ACC112 (cell line): ENCODE measurements around the gene TRDMT1.

Experiments
- H2AFZ ChIP-seq: fragments of 200-600 bp; sonication (generic); one replicate; pipeline ENCODE4 v1.6.0; 2017; ENCODE audit warnings: antibody characterized with exemption, low read length; ENCODE audit not compliant: unreplicated experiment
- H3K27ac ChIP-seq: fragments of 200-600 bp; sonication (generic); 2 replicates; pipeline ENCODE4 v1.5.1; 2014; ENCODE audit warnings: low read depth, mild to moderate bottlenecking, antibody characterized with exemption, low read length, moderate library complexity
- H3K27me3 ChIP-seq: fragments of 200-600 bp; sonication (generic); 2 replicates; pipeline ENCODE4 v1.6.1; 2014; ENCODE audit warnings: mild to moderate bottlenecking, antibody characterized with exemption, low read length, moderate library complexity, mixed read lengths; ENCODE audit not compliant: insufficient read depth
- H3K36me3 ChIP-seq: fragments of 200-600 bp; sonication (generic); 2 replicates; pipeline ENCODE4 v1.6.1; 2016; ENCODE audit warnings: mild to moderate bottlenecking, antibody characterized with exemption, low read length, moderate library complexity, mixed read lengths; ENCODE audit not compliant: insufficient read depth
- H3K4me1 ChIP-seq: fragments of 200-600 bp; sonication (generic); one replicate; pipeline ENCODE4 v1.6.1; 2016; ENCODE audit warnings: low read length, mixed read lengths; ENCODE audit not compliant: insufficient read depth, unreplicated experiment, control insufficient read depth
- H3K4me3 ChIP-seq: fragments of 200-600 bp; sonication (generic); 2 replicates; pipeline ENCODE4 v1.5.1; 2014; ENCODE audit warnings: mild to moderate bottlenecking, low read depth, low read length
- H3K79me2 ChIP-seq: fragments of 200-600 bp; sonication (generic); one replicate; pipeline ENCODE4 v1.6.0; 2016; ENCODE audit warnings: low read length; ENCODE audit not compliant: control insufficient read depth, unreplicated experiment, insufficient read depth

TRDMT1 gene

DNA sequence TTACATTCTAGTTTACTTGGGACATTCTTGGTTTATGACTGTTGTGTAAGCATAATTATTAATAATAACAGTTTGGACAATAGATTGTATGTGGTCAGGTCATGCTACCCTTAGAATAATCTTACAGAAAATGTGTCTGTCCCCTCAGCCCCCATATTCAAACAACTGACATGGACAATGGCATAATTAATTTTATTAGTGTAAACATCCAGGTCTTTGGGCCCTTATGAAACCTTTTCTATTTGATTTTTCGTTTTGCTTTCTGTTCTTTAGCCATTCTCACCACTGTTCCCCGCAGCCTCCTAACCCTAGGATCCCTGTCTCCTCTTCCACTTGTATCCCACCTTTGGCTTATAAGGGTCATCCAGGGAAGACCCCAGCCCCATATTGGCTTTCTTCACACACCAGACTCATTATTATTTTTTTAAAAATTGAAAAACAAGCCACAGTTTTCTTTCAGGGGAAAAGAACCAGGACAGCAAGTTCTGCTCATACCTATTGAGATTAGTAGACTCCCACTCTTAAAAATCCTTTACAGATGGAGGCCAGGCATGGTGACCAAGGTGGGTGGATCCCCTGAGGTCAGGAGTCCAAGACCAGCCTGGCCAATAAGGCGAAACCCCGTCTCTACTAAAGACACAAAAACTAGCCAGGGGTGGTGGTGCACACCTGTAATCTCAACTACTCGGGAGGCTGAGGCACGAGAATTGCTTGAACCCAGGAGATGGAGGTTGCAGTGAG lies 38.0 kb upstream of the TRDMT1 start:
- Histone ChIP-seq H3K27ac (peak overlapping the region; percentile 98), H2AFZ (no peak overlapping the region), H3K4me3 (no peak overlapping the region)

GRCh38 chr10:17238445-17239291 lies 37.2 kb upstream of the TRDMT1 start:
- Histone ChIP-seq H3K27ac (peak overlapping the region; percentile 98), H2AFZ (no peak overlapping the region), H3K4me1 (peaks cover 29% of the 10 kb centered on the region), H3K27me3 (no peaks in the 10 kb centered on the region), H3K79me2 (peaks cover 24% of the 10 kb centered on the region), H3K4me3 (no peak overlapping the region), H3K36me3 (peaks cover 37% of the 10 kb centered on the region)

More for the DNA sequence above, 38.0 kb upstream of the TRDMT1 start:
- peaks cover 31% of the 10 kb centered on the region for H3K36me3 ChIP-seq
- H3K79me2 ChIP-seq: peaks cover 17% of the 10 kb centered on the region
- no peaks in the 10 kb centered on the region for H3K27me3 ChIP-seq
- H3K4me1 ChIP-seq: peaks cover 23% of the 10 kb centered on the region

- Histone ChIP-seq H3K4me1 (peaks cover 34% of the 10 kb centered on the region), H3K27ac (peak overlapping the region; percentile 98), H3K27me3 (no peaks in the 10 kb centered on the region), H3K36me3 (peaks cover 43% of the 10 kb centered on the region), H3K4me3 (no peak overlapping the region), H3K79me2 (peaks cover 30% of the 10 kb centered on the region), H2AFZ (no peak overlapping the region)
Observed at GRCh38 chr10:17237915-17238444, 36.5 kb upstream of the TRDMT1 start.

GRCh38 chr10:17237149-17237527 lies 35.7 kb upstream of the TRDMT1 start:
- peaks cover 49% of the 10 kb centered on the region for H3K36me3 ChIP-seq
- peak overlapping the region; percentile 98 for H3K27ac ChIP-seq
- H3K4me3 ChIP-seq: no peak overlapping the region
- H3K4me1 ChIP-seq: peaks cover 34% of the 10 kb centered on the region
- H2AFZ ChIP-seq: no peak overlapping the region
- peaks cover 38% of the 10 kb centered on the region for H3K79me2 ChIP-seq
- no peaks in the 10 kb centered on the region for H3K27me3 ChIP-seq

DNA sequence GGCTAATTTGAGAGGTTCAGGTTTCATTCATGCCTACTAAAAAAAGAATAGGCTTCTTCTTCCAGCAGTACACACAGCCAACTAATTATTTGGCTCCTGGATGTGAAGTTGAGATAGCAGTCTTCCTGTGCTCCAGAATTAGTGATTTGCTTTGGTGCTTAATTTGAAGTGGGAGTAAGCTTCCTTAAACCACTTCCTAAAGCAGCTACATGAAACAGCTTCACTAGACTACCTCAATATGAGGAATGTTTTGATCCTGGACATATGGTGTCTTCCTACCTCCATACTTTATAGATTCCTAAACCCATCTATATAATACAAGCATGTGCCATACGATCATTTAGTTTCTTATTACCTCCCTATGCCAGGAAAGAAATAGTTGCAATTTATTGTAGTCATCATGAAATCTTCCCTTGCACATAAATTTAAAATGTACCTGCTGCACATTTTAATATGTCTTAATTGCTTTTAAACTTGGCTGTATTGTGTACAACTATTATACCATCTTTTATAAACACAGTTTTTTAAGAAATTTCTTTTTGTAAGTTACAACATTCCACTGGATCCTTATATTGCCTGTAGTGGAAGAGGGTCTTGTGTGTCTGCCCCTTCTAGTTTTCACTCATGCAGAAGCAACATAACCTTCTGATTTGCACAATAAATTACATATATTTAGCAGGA lies 35.1 kb upstream of the TRDMT1 start:
- Histone ChIP-seq H2AFZ (no peak overlapping the region), H3K4me1 (peaks cover 34% of the 10 kb centered on the region), H3K27me3 (no peaks in the 10 kb centered on the region), H3K27ac (peak overlapping the region; percentile 98), H3K79me2 (peaks cover 43% of the 10 kb centered on the region), H3K4me3 (peak overlapping the region; percentile 62), H3K36me3 (peaks cover 54% of the 10 kb centered on the region)

- peaks cover 34% of the 10 kb centered on the region for H3K4me1 ChIP-seq
- H3K36me3 ChIP-seq: peaks cover 69% of the 10 kb centered on the region
- peak overlapping the region; percentile 98 for H3K27ac ChIP-seq
- H3K79me2 ChIP-seq: peaks cover 58% of the 10 kb centered on the region
- H3K4me3 ChIP-seq: peak overlapping the region; percentile 62
- no peaks in the 10 kb centered on the region for H3K27me3 ChIP-seq
- no peak overlapping the region for H2AFZ ChIP-seq
Observed at GRCh38 chr10:17235136-17235535, 33.7 kb upstream of the TRDMT1 start.

GRCh38 chr10:17234431-17234945 lies 33.0 kb upstream of the TRDMT1 start:
- Histone ChIP-seq H3K27me3 (no peaks in the 10 kb centered on the region), H2AFZ (no peak overlapping the region), H3K36me3 (peaks cover 75% of the 10 kb centered on the region), H3K4me3 (peak overlapping the region; percentile 62), H3K4me1 (peaks cover 34% of the 10 kb centered on the region), H3K27ac (peak overlapping the region; percentile 98), H3K79me2 (peaks cover 64% of the 10 kb centered on the region)

- H3K27me3 ChIP-seq: no peaks in the 10 kb centered on the region
- H3K4me1 ChIP-seq: peaks cover 34% of the 10 kb centered on the region
- no peak overlapping the region for H2AFZ ChIP-seq
- H3K4me3 ChIP-seq: peak overlapping the region; percentile 97
- H3K36me3 ChIP-seq: peaks cover 78% of the 10 kb centered on the region
- peaks cover 68% of the 10 kb centered on the region for H3K79me2 ChIP-seq
- peak overlapping the region; percentile 98 for H3K27ac ChIP-seq
Observed at GRCh38 chr10:17233286-17233991, 32.0 kb upstream of the TRDMT1 start.

GRCh38 chr10:17232276-17232960 lies 30.9 kb upstream of the TRDMT1 start:
- no peak overlapping the region for H2AFZ ChIP-seq
- H3K4me3 ChIP-seq: peak overlapping the region; percentile 97
- peak overlapping the region; percentile 98 for H3K27ac ChIP-seq
- no peaks in the 10 kb centered on the region for H3K27me3 ChIP-seq
- peaks cover 68% of the 10 kb centered on the region for H3K79me2 ChIP-seq
- H3K4me1 ChIP-seq: peaks cover 34% of the 10 kb centered on the region
- H3K36me3 ChIP-seq: peaks cover 76% of the 10 kb centered on the region
